Common myeloid progenitor, CD34-positive (primary cell): ENCODE data around the gene RNGTT.

ENCODE experiments used
- CTCF ChIA-PET: fragments of 350-600 bp; sonication (Branson Sonifier 250); formaldehyde crosslinking; loops from one replicate; lab custom pipeline; 2021; ENCODE audit warnings: antibody characterized with exemption; lab: Charles Lee
- POLR2A ChIA-PET: fragments of 350-600 bp; sonication (Branson Sonifier 250); formaldehyde crosslinking; loops from one replicate; lab custom pipeline; 2021; ENCODE audit warnings: antibody characterized with exemption; lab: Charles Lee
- DNase-seq, 3 donors: peaks; one replicate each; pipeline versions ENCODE4 v3.0.0 to v3.0.0-alpha.2; 2013
- H3K27ac ChIP-seq, 2 experiments: 1 replicate in 1 of 2; 2 replicates in 1 of 2; pipeline ENCODE4 v1.7.0; 2013; ENCODE audit warnings: inconsistent platforms in 2 of 2, low read length in 2 of 2, mild to moderate bottlenecking in 2 of 2, low read depth in 1 of 2, moderate library complexity in 1 of 2; ENCODE audit not compliant: severe bottlenecking in 2 of 2, insufficient read depth in 1 of 2, poor library complexity in 1 of 2
- H3K27me3 ChIP-seq, 5 experiments: replicated peaks in 2 of 5; 1 replicate in 3 of 5; 2 replicates in 2 of 5; pipeline versions ENCODE4 v1.6.1 to v1.7.0; 2013; ENCODE audit warnings: low read length in 4 of 5, mild to moderate bottlenecking in 2 of 5, moderate library complexity in 2 of 5, inconsistent platforms in 1 of 5; ENCODE audit not compliant: insufficient read depth in 5 of 5, control insufficient read depth in 4 of 5
- H3K36me3 ChIP-seq, 4 experiments: 1 replicate in 2 of 4; 2 replicates in 2 of 4; pipeline versions ENCODE4 v1.6.1 to v1.7.0; 2013; ENCODE audit warnings: low read length in 3 of 4, control low read depth in 1 of 4, mild to moderate bottlenecking in 1 of 4; ENCODE audit not compliant: control insufficient read depth in 4 of 4, insufficient read depth in 4 of 4
- H3K4me1 ChIP-seq, 4 experiments: 1 replicate in 3 of 4; 2 replicates in 1 of 4; pipeline versions ENCODE4 v1.6.1 to v1.7.1; 2013; ENCODE audit warnings: low read length in 3 of 4, mild to moderate bottlenecking in 3 of 4, control low read depth in 1 of 4, inconsistent platforms in 1 of 4, moderate library complexity in 1 of 4; ENCODE audit not compliant: control insufficient read depth in 4 of 4, insufficient read depth in 4 of 4; ENCODE audit errors: control extremely low read depth in 1 of 4
- H3K4me3 ChIP-seq, 7 experiments: 1 replicate in 4 of 7; 2 replicates in 3 of 7; pipeline versions ENCODE4 v1.5.1 to v1.7.0; 2013; ENCODE audit warnings: mild to moderate bottlenecking in 7 of 7, low read length in 6 of 7, moderate library complexity in 6 of 7, inconsistent platforms in 2 of 7, low read depth in 2 of 7, control low read depth in 1 of 7; ENCODE audit not compliant: insufficient read depth in 4 of 7, control insufficient read depth in 1 of 7; ENCODE audit errors: extremely low read depth in 1 of 7
- H3K9me3 ChIP-seq, 5 experiments: 1 replicate in 4 of 5; 2 replicates in 1 of 5; pipeline versions ENCODE4 v1.6.1 to v1.7.1; 2013; ENCODE audit warnings: low read length in 4 of 5, mild to moderate bottlenecking in 2 of 5, inconsistent platforms in 1 of 5, low read depth in 1 of 5, moderate library complexity in 1 of 5; ENCODE audit not compliant: control insufficient read depth in 4 of 5, insufficient read depth in 2 of 5; ENCODE audit errors: control extremely low read depth in 1 of 5
- WGBS: methylation state at CpG from one replicate; pipeline ENCODE4 v1.1.5; 2013; ENCODE audit not compliant: insufficient coverage; 5-methylcytosine and 5-hydroxymethylcytosine counted together

The RNGTT gene

GRCh38 chr6:88808381-88808780, 155.0 kb downstream of the RNGTT start:
- no peak for DNase-seq
- Histone ChIP-seq H3K9me3 (peaks cover 2 to 11% (median 3%) of the 10 kb centered on the region in 5 experiments), H3K27ac (no peak overlapping the region), H3K4me1 (no peaks in the 10 kb centered on the region), H3K27me3 (no peaks in the 10 kb centered on the region), H3K4me3 (no peak overlapping the region), H3K36me3 (peaks cover 0 to 12% (median under 1%) of the 10 kb centered on the region in 4 experiments)
- CTCF ChIA-PET = no interaction called here
- POLR2A ChIA-PET = no interaction called here

GRCh38 chr6:88807622-88808021, 155.8 kb downstream of the RNGTT start:
- CTCF ChIA-PET = no interaction called here
- Histone ChIP-seq H3K27me3 (no peaks in the 10 kb centered on the region), H3K4me1 (no peaks in the 10 kb centered on the region), H3K9me3 (peaks cover 2 to 11% (median 3%) of the 10 kb centered on the region in 5 experiments), H3K27ac (no peak overlapping the region), H3K4me3 (no peak overlapping the region), H3K36me3 (peaks cover 0 to 12% (median under 1%) of the 10 kb centered on the region in 4 experiments)
- peak in 2 of 3 donors; percentile 10 to 26 for DNase-seq
- POLR2A ChIA-PET = no interaction called here
- no CpG with 5 or more reads among the region's 1 CpG for WGBS

GRCh38 chr6:88806728-88807127, 156.7 kb downstream of the RNGTT start:
- CTCF ChIA-PET = no interaction called here
- POLR2A ChIA-PET = no interaction called here
- no peak overlapping the region for H3K4me3 ChIP-seq
- WGBS = 100% methylated on average over 4 of the region's 4 CpGs
- H3K27me3 ChIP-seq = no peaks in the 10 kb centered on the region
- peaks cover 2 to 11% (median 3%) of the 10 kb centered on the region in 5 experiments for H3K9me3 ChIP-seq
- no peaks in the 10 kb centered on the region for H3K4me1 ChIP-seq
- peaks cover 0 to 12% (median under 1%) of the 10 kb centered on the region in 4 experiments for H3K36me3 ChIP-seq
- no peak for DNase-seq
- H3K27ac ChIP-seq = no peak overlapping the region

- CTCF ChIA-PET = no interaction called here
- Histone ChIP-seq H3K36me3 (peaks cover 2 to 21% (median 7%) of the 10 kb centered on the region in 4 experiments), H3K27ac (no peak overlapping the region), H3K27me3 (no peaks in the 10 kb centered on the region), H3K4me3 (no peak overlapping the region), H3K9me3 (peaks cover 2 to 11% (median 3%) of the 10 kb centered on the region in 5 experiments), H3K4me1 (no peaks in the 10 kb centered on the region)
- DNase-seq = no peak
- WGBS = no CpG with 5 or more reads among the region's 2 CpGs
- POLR2A ChIA-PET = no interaction called here
Measured at GRCh38 chr6:88804701-88805100, 158.7 kb downstream of the RNGTT start.

GRCh38 chr6:88785478-88785877, 177.9 kb downstream of the RNGTT start:
- no peaks in the 10 kb centered on the region for H3K9me3 ChIP-seq
- POLR2A ChIA-PET = no interaction called here
- peaks cover 0 to 3% (median 2%) of the 10 kb centered on the region in 4 experiments for H3K36me3 ChIP-seq
- H3K4me1 ChIP-seq = no peaks in the 10 kb centered on the region
- H3K4me3 ChIP-seq = no peak overlapping the region
- no peaks in the 10 kb centered on the region for H3K27me3 ChIP-seq
- no peak overlapping the region for H3K27ac ChIP-seq
- CTCF ChIA-PET = interaction anchor here (1.3 kb wide), 1 partner anchor 9 kb away, joined by 5 read pairs; no protein-coding TSS in a partner anchor
- peak in 2 of 3 donors; percentile 40 to 49 for DNase-seq

GRCh38 chr6:88780714-88781389, 182.6 kb downstream of the RNGTT start:
- WGBS = 100% methylated on average over 1 of the region's 5 CpGs
- H3K4me3 ChIP-seq = no peak overlapping the region
- no peak overlapping the region for H3K27ac ChIP-seq
- H3K36me3 ChIP-seq = peaks cover 0 to 14% (median 2%) of the 10 kb centered on the region in 4 experiments
- CTCF ChIA-PET = interaction anchor here (0.6 to 2.1 kb wide), 7 partner anchors 10 to 1068 kb away, joined by 3 to 7 read pairs (median 4); no protein-coding TSS in a partner anchor
- peak; percentile 61 to 84 (median 80) for DNase-seq
- peaks cover 0 to 2% (median 0%) of the 10 kb centered on the region in 5 experiments for H3K9me3 ChIP-seq
- no peaks in the 10 kb centered on the region for H3K27me3 ChIP-seq
- POLR2A ChIA-PET = no interaction called here
- no peaks in the 10 kb centered on the region for H3K4me1 ChIP-seq

- no peak for DNase-seq
- H3K9me3 ChIP-seq = peaks cover 0 to 4% (median 0%) of the 10 kb centered on the region in 5 experiments
- H3K27ac ChIP-seq = no peak overlapping the region
- H3K36me3 ChIP-seq = peaks cover 0 to 20% (median 2%) of the 10 kb centered on the region in 4 experiments
- H3K4me3 ChIP-seq = no peak overlapping the region
- 100% methylated on average over 1 of the region's 8 CpGs for WGBS
- ChIA-PET CTCF (interaction anchor here (0.9 kb wide), 1 partner anchor 1709 kb away, joined by 4 read pairs; no protein-coding TSS in a partner anchor), POLR2A (no interaction called here)
- no peaks in the 10 kb centered on the region for H3K27me3 ChIP-seq
- no peaks in the 10 kb centered on the region for H3K4me1 ChIP-seq
Measured at GRCh38 chr6:88775866-88776571, 187.4 kb downstream of the RNGTT start.
